Right lobe of liver (tissue), 4 donors: ENCODE data around the gene FNDC3B.

Experiments
- POLR2A ChIP-seq: fragments of 450-650 bp; IDR thresholded peaks from one replicate; pipeline ENCODE4 v1.6.1; 2017; ENCODE audit warnings: antibody characterized with exemption, mild to moderate bottlenecking
- TF ChIP-seq, protein P1 (sequence below), 4 donors: fragments of 200-600 bp in 3 of 4; fragments of 450-650 bp in 1 of 4; IDR thresholded peaks; one replicate each; pipeline versions ENCODE4 v1.5.1 to v1.8.0; 2016 to 2022; ENCODE audit warnings: antibody characterized with exemption in 4 of 4, mild to moderate bottlenecking in 2 of 4
- donor health status: DM: no; HTN: no; CAD: no.
- donor health status: DM: no; HTN: no; CAD: no.
- donor health status: DM: no; HTN: yes; CAD: no.

DNA sequence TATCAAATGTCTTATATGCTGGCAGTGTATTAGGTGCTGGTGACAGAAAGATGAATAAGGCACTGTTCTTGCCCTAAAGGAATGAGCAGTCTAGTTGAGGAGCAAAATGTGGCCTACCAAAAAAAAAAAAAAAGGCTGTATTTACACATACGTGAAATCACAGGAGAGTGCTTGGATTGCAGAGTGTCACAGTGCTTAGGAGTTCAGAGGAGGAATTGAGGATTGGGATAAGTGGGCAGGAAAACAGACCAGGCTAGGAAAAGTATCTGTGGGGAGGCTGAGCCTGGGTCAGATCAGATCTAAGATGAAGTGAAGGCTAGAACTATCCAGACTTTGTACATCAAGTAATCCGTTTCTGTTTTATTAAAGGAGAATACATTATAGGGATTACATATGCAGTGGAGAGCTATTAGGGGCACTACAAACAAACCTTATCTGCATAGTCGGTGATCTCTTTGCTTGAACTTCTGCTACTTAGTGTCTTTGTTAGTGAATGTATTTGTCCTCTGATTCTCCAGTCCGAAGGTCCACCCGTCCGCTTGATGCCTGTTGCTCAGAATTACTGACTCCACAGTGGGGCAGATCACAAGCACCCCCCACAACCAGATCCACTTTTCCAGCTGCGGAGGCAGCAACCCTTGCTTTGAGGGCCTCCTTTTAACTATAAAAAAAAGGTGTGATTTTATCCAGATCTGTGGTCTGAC lies 80.0 kb downstream of the FNDC3B start:
- TF ChIP-seq POLR2A = no peak
- TF ChIP-seq, protein P1, sequence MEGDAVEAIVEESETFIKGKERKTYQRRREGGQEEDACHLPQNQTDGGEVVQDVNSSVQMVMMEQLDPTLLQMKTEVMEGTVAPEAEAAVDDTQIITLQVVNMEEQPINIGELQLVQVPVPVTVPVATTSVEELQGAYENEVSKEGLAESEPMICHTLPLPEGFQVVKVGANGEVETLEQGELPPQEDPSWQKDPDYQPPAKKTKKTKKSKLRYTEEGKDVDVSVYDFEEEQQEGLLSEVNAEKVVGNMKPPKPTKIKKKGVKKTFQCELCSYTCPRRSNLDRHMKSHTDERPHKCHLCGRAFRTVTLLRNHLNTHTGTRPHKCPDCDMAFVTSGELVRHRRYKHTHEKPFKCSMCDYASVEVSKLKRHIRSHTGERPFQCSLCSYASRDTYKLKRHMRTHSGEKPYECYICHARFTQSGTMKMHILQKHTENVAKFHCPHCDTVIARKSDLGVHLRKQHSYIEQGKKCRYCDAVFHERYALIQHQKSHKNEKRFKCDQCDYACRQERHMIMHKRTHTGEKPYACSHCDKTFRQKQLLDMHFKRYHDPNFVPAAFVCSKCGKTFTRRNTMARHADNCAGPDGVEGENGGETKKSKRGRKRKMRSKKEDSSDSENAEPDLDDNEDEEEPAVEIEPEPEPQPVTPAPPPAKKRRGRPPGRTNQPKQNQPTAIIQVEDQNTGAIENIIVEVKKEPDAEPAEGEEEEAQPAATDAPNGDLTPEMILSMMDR (IDR thresholded peaks at IDR 0.05) = no peak
